Memory B cell (primary cell): ENCODE data around the gene SERPINI2.
"Not testable (repeated sequence)": the region's sequence is repeated elsewhere in the genome, so short reads cannot be mapped to it uniquely, and the experiment has no call there.

Experiments used
- ATAC-seq: fragments of 150-1000 bp; cut with Tn5 transposase; 2 replicates; pipeline ENCODE4 v1.10.0; 2021; ENCODE audit warnings: low read depth, mild to moderate bottlenecking, moderate library complexity
- DNase-seq, 2 donors: peaks; one replicate each; pipeline ENCODE4 v3.0.0; 2022; ENCODE audit warnings: low spot score in 2 of 2
- H3K27ac Mint-ChIP-seq: one replicate; pipeline ENCODE4 v1.8.0; 2022; ENCODE audit warnings: mild to moderate bottlenecking, moderate library complexity, mixed read lengths
- H3K27me3 Mint-ChIP-seq: one replicate; pipeline ENCODE4 v1.8.0; 2022; ENCODE audit warnings: mixed read lengths
- H3K36me3 Mint-ChIP-seq: one replicate; pipeline ENCODE4 v1.8.0; 2022; ENCODE audit warnings: mild to moderate bottlenecking, mixed read lengths
- H3K4me1 Mint-ChIP-seq: one replicate; pipeline ENCODE4 v1.8.0; 2022; ENCODE audit warnings: mixed read lengths
- H3K4me3 Mint-ChIP-seq: one replicate; pipeline ENCODE4 v1.8.0; 2022; ENCODE audit warnings: mild to moderate bottlenecking, moderate library complexity, mixed read lengths
- H3K9me3 Mint-ChIP-seq: one replicate; pipeline ENCODE4 v1.8.0; 2022; ENCODE audit warnings: mixed read lengths

SERPINI2 gene

GRCh38 chr3:167480748-167481147 is 6.9 kb upstream of the SERPINI2 start:
- H3K4me1 Mint-ChIP-seq: no peaks in the 10 kb centered on the region
- H3K9me3 Mint-ChIP-seq: peaks cover 1% of the 10 kb centered on the region
- no peak overlapping the region for H3K4me3 Mint-ChIP-seq
- H3K27ac Mint-ChIP-seq: no peak overlapping the region
- ATAC-seq: no peak
- H3K36me3 Mint-ChIP-seq: no peaks in the 10 kb centered on the region
- no peaks in the 10 kb centered on the region for H3K27me3 Mint-ChIP-seq
- DNase-seq: no peak

- Mint-ChIP-seq H3K4me3 (no peak overlapping the region), H3K9me3 (no peaks in the 10 kb centered on the region), H3K36me3 (no peaks in the 10 kb centered on the region), H3K4me1 (no peaks in the 10 kb centered on the region), H3K27me3 (no peaks in the 10 kb centered on the region), H3K27ac (no peak overlapping the region)
- DNase-seq (no peak), ATAC-seq (no peak)
These were observed 4.5 kb downstream of the SERPINI2 start for GRCh38 chr3:167469381-167469780.

- H3K36me3 Mint-ChIP-seq: no peaks in the 10 kb centered on the region
- H3K27ac Mint-ChIP-seq: no peak overlapping the region
- DNase-seq (no peak), ATAC-seq (no peak)
- H3K4me3 Mint-ChIP-seq: no peak overlapping the region
- H3K27me3 Mint-ChIP-seq: no peaks in the 10 kb centered on the region
- H3K9me3 Mint-ChIP-seq: no peaks in the 10 kb centered on the region
- H3K4me1 Mint-ChIP-seq: no peaks in the 10 kb centered on the region
These were observed 5.8 kb downstream of the SERPINI2 start for GRCh38 chr3:167467848-167468611.

GRCh38 chr3:167466966-167467365 is 6.9 kb downstream of the SERPINI2 start:
- Mint-ChIP-seq H3K4me3 (no peak overlapping the region), H3K4me1 (no peaks in the 10 kb centered on the region), H3K27me3 (peaks cover 2% of the 10 kb centered on the region), H3K36me3 (no peaks in the 10 kb centered on the region), H3K9me3 (no peaks in the 10 kb centered on the region), H3K27ac (no peak overlapping the region)
- DNase-seq: no peak
- ATAC-seq: no peak

GRCh38 chr3:167456157-167456799 is 17.6 kb downstream of the SERPINI2 start:
- Mint-ChIP-seq H3K9me3 (no peaks in the 10 kb centered on the region), H3K36me3 (no peaks in the 10 kb centered on the region), H3K4me1 (no peaks in the 10 kb centered on the region), H3K4me3 (no peak overlapping the region), H3K27me3 (no peaks in the 10 kb centered on the region), H3K27ac (no peak overlapping the region)
- no peak for ATAC-seq
- DNase-seq: no peak

- Mint-ChIP-seq H3K4me3 (no peak overlapping the region), H3K27me3 (no peaks in the 10 kb centered on the region), H3K27ac (no peak overlapping the region), H3K9me3 (no peaks in the 10 kb centered on the region), H3K36me3 (no peaks in the 10 kb centered on the region), H3K4me1 (no peaks in the 10 kb centered on the region)
- no peak for ATAC-seq
- no peak for DNase-seq
These were observed 20.0 kb downstream of the SERPINI2 start for GRCh38 chr3:167453815-167454214.

GRCh38 chr3:167451282-167451681 is 22.6 kb downstream of the SERPINI2 start:
- ATAC-seq (no peak), DNase-seq (no peak)
- no peaks in the 10 kb centered on the region for H3K27me3 Mint-ChIP-seq
- H3K27ac Mint-ChIP-seq: no peak overlapping the region
- no peaks in the 10 kb centered on the region for H3K9me3 Mint-ChIP-seq
- no peaks in the 10 kb centered on the region for H3K4me1 Mint-ChIP-seq
- no peaks in the 10 kb centered on the region for H3K36me3 Mint-ChIP-seq
- no peak overlapping the region for H3K4me3 Mint-ChIP-seq

- no peak for DNase-seq
- no peak overlapping the region for H3K27ac Mint-ChIP-seq
- no peaks in the 10 kb centered on the region for H3K36me3 Mint-ChIP-seq
- no peaks in the 10 kb centered on the region for H3K9me3 Mint-ChIP-seq
- no peak for ATAC-seq
- H3K4me1 Mint-ChIP-seq: no peaks in the 10 kb centered on the region
- peaks cover 2% of the 10 kb centered on the region for H3K27me3 Mint-ChIP-seq
- H3K4me3 Mint-ChIP-seq: no peak overlapping the region
These were observed 23.2 kb downstream of the SERPINI2 start for GRCh38 chr3:167450675-167451074.

GRCh38 chr3:167450195-167450594 is 23.6 kb downstream of the SERPINI2 start:
- Mint-ChIP-seq H3K27ac (no peak overlapping the region), H3K27me3 (peaks cover 3% of the 10 kb centered on the region), H3K4me3 (no peak overlapping the region), H3K9me3 (no peaks in the 10 kb centered on the region), H3K4me1 (no peaks in the 10 kb centered on the region), H3K36me3 (no peaks in the 10 kb centered on the region)
- DNase-seq (no peak), ATAC-seq (peak; percentile 56)

GRCh38 chr3:167445491-167445890 is 28.4 kb downstream of the SERPINI2 start:
- Mint-ChIP-seq H3K27ac (no peak overlapping the region), H3K4me1 (no peaks in the 10 kb centered on the region), H3K9me3 (peaks cover 1% of the 10 kb centered on the region), H3K36me3 (no peaks in the 10 kb centered on the region), H3K27me3 (peaks cover 3% of the 10 kb centered on the region), H3K4me3 (no peak overlapping the region)
- ATAC-seq: no peak
- DNase-seq: no peak

- ATAC-seq (no peak), DNase-seq (no peak)
- Mint-ChIP-seq H3K27ac (no peak overlapping the region), H3K4me1 (no peaks in the 10 kb centered on the region), H3K36me3 (no peaks in the 10 kb centered on the region), H3K4me3 (no peak overlapping the region), H3K27me3 (peaks cover 8% of the 10 kb centered on the region), H3K9me3 (peaks cover 1% of the 10 kb centered on the region)
These were observed 32.6 kb downstream of the SERPINI2 start for GRCh38 chr3:167441256-167441655.

GRCh38 chr3:167437428-167438139 is 36.3 kb downstream of the SERPINI2 start:
- Mint-ChIP-seq H3K36me3 (no peaks in the 10 kb centered on the region), H3K9me3 (peaks cover 1% of the 10 kb centered on the region), H3K4me1 (no peaks in the 10 kb centered on the region), H3K27ac (no peak overlapping the region), H3K27me3 (peaks cover 5% of the 10 kb centered on the region), H3K4me3 (no peak overlapping the region)
- DNase-seq (no peak), ATAC-seq (no peak)

GRCh38 chr3:167426962-167427361 is 46.9 kb downstream of the SERPINI2 start:
- not testable (repeated sequence) for H3K4me1 Mint-ChIP-seq, ATAC-seq, H3K27ac Mint-ChIP-seq, DNase-seq, H3K9me3 Mint-ChIP-seq, H3K27me3 Mint-ChIP-seq, H3K36me3 Mint-ChIP-seq, H3K4me3 Mint-ChIP-seq

- H3K36me3 Mint-ChIP-seq, H3K27me3 Mint-ChIP-seq, H3K4me1 Mint-ChIP-seq, H3K4me3 Mint-ChIP-seq, H3K9me3 Mint-ChIP-seq, ATAC-seq, H3K27ac Mint-ChIP-seq, DNase-seq: not testable (repeated sequence)
These were observed 51.4 kb downstream of the SERPINI2 start for GRCh38 chr3:167422396-167422795.
